Embryonic facial prominence (tissue), 1 donor: ENCODE measurements around the gene SALL4.
"Not testable (repeated sequence)": the region's sequence is repeated elsewhere in the genome, so short reads cannot be mapped to it uniquely, and the experiment has no call there.

Experiments used
- DNase-seq: peaks from one replicate; pipeline ENCODE4 v3.0.0-alpha.2; 2016; ENCODE audit errors: extremely low spot score

The SALL4 gene

DNA sequence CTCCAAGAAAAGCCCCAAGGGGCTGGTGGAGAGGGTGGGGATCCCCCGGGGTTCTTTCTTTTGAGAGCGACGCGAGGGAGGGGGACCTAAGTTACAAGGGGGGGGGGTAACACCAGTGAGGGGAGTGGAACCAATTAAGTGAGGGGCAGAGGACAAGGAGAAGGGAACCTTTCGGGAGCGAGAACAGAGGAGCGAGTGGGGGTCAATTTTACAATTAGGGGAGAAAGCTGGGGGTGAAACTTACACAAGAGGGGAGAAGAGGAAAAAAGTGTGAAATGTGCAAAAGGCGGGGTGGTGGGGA is 548 bp downstream of the SALL4 start:
- DNase-seq: no peak

DNA sequence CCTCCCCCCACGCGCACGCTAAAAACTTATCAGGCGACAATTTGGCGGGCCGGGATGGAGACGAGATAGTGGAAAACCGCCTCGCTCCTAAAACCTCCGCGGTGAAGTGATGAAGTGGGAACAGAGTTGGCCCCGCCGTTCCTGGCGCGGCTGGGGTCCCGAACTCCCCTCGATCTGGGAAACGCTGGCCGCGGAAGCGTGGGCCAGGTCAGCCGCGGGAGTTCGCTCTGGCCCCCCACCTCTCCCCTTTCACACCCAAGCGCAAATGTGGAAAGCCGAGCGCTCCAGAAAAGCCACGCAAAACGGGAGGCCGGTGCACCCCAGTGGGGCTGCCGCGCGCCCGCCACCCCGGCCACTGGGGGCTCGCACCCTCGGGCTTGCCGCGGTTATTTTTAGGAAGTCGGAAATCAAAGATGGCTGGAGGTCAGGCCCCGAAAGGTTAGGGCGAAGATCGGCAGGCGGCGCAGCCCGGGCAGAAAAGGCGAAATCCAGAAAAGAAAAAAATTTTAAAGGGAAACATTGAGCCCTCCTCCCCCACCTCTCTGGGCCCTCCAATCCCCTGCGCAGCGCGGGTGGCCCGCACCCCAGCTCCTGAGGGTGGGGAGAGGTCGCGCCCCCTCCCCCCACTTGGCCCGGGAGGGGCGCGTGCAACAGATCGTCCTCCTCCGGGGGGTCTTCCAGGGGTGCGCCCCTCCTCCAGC is 1.0 kb downstream of the SALL4 start:
- no peak for DNase-seq

DNA sequence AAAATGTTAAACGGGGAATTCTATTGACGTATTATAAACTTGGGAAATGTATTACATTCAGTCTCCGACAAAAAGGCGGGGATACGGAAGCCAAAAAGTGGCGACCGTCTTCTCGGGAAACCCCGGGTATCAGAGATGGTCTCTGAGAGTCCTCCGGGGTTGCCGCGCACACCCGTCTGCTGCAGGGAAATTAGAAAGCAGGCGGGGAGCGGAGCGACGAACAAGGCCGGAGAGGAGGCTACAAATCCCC is 1.5 kb downstream of the SALL4 start:
- no peak for DNase-seq

DNA sequence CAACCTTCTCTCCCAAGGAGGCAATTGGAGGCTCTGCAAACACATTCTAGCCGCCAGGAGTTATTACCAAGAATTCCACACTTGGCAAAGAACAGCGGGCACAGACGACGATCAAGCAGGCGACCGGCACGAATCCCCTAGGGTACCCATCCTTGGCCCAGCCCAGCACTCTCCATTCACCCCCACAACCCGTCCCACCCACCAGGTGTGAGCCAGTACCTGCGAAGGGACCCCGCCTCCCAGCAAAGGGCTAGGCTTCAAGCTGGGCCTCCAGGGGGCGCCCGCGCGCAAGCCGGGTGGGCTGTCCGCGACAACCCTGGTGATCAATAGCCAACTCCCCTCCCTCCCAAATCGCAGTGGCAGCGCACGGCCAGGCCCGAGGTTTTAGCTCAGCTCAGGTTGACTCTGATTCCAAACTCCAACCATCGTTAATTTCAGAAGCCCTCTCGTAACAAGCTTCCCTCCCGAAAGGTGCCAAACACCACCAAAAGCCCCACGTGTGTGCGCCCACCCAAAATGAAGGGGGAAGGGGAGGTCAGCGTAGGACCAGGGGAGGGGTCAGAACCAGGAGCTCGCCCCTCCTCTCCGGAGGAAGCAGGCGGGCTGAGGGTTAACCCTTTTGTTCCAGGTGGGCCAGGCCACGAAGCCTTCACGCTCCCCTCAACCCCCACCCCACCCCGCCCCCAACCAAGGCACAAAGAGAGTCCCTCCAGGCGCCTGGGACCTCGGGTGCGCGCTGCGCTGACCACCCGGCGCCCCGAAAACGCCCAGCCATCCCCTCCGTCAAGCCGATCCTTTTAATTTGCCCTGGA is 2.1 kb downstream of the SALL4 start:
- DNase-seq: no peak

DNA sequence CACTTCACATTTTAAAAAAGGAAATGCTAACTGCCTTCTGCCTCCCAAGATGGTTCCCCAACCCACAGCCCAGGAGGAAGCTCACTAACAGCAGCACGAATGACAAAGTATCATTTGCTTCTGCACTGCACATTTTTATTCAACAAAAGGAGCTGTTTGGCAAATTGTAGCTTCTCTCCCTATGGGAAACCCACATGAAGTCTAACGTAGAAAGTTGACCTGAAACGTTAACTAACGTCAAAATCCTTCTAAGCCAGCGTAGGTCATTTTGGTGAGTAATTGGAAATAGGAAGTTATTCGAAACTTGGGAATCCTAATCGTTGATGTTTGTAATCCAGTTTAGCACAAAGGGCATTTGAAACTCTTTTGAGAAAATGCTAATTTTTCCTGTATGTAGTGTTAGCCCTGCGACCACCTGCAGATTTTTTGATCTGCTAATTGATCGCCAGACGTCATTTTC is 2.9 kb downstream of the SALL4 start:
- no peak for DNase-seq

DNA sequence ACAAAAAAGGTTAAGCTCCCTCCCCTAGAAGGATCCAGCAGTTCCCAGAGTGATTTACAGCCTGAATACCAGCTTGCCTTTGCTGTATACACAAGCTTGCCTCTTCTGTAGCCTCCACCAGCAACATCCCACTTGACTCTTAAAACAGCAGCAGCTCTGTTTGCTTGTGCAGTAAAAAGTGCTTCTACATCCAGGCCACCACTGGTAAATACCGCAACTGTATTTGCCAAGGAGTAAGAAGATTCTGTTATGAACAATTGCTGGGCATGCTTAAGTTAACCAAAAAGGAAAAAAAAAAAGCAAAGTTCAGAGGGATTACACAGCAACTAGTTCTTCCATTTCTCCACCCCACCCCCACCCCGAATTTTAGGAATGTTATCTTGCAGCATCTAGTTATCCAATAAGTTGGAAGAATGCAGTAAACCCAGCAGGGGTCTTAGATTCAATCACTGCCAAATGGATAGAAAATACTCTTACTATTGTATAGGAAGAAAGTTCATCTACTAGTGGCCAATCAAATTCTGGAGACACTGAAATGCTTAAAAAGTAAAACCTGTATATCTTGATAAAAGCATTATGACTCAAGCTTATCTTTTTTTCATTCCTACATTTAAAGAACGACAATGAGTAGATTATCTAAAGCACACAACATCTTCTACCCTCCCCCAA is 4.8 kb downstream of the SALL4 start:
- no peak for DNase-seq

- DNase-seq: no peak
These were observed 6.0 kb downstream of the SALL4 start for GRCh38 chr20:51796340-51796739.

DNA sequence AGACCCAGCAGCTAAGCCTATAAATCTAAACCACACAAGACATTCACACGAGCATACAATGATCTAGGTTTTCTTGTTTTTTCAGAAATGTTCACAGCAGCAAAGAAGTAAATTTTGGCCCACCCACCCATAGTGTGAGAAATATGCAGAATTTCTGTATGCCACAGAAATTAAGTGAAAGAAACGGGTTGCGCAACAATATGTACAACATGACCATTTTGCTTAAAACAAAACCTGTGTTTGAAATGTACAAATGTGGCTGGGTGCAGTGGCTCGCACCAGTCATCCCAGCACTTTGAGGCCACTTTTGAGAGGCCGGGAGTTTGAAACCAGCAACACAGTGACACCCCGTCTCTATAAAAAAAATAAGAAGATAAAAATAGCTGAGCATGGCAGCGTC is 9.4 kb downstream of the SALL4 start:
- DNase-seq: no peak

GRCh38 chr20:51791626-51792025 is 10.7 kb downstream of the SALL4 start:
- no peak for DNase-seq

DNA sequence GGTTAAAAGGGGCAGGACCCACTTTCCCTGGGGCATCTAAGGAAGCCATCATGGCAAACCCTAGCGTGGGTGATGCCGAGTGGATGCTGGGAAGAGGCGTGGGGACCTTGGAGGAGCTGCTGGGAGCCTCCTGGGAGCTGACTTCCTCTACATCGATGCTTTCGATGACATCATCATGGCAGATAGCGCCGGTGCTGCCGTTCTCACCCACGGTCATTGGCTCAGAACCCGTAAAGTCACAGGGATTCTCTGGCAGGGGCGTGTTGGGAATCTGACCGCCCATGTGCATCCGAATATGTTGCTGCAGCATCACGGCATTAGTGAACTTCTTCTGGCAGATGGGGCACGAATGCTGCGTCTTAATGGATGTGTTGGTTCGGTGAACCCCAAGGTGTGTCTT is 12.1 kb downstream of the SALL4 start:
- no peak for DNase-seq

DNA sequence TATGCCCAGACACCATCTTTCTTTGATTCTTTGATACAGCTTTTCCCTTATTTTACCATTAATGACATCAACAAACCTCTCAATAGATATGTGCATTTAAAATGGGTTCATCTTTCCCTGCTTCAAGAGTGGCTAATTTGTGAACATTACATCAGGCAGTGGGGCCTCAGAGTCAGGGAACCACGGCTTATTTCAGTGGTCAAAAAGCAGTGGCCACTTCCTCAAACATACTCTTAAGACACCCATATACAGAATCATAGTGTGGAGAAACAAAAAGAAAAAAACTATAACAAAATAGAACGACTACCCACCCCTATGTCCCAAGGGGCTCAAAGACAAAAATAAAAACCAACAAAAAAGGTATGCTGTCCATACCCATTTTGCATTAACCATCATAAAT is 12.9 kb downstream of the SALL4 start:
- no peak for DNase-seq

GRCh38 chr20:51788822-51789221 is 13.5 kb downstream of the SALL4 start:
- DNase-seq: no peak

DNA sequence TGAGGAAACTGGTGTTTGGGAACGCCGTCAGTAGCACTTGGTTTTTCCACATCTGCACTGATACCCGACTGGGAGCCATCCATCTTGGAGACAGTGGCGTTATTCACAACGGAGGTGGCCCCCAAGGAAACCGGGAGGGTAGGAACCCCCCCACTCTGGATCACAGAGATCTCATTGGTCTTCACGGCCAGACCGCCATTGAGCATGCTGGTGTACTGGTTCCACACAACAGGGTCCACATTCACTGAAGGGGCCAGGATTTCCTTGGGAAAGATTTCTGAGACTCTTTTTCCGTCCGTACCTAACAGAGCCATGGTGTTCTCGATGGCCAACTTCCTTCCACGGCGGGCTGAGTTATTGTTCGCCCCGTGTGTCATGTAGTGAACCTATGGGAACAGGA is 18.0 kb downstream of the SALL4 start:
- DNase-seq: no peak

DNA sequence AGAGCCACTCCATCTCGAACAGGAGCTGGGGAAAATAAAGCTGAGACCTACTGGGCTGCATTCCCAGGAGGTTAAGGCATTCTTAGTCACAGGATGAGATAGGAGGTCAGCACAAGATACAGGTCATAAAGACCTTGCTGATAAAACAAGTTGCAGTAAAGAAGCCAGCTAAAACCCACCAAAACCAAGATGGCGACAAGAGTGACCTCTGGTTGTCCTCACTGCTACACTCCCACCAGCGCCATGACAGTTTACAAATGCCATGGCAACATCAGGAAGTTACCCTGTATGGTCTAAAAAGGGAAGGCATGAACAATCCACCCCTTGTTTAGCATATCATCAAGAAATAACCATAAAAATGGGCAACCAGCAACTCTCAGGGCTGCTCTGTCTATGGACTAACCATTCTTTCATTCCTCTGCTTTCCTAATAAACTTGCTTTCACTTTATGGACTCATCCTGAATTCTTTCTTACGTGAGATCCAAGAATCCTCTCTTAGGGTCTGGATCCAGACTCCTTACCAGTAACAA is 24.0 kb downstream of the SALL4 start:
- DNase-seq: not testable (repeated sequence)

- no peak for DNase-seq
These were observed 27.1 kb downstream of the SALL4 start for GRCh38 chr20:51775241-51775640.

GRCh38 chr20:51772236-51772635 is 30.1 kb downstream of the SALL4 start:
- DNase-seq: no peak

- no peak for DNase-seq
These were observed 32.2 kb downstream of the SALL4 start for GRCh38 chr20:51769976-51770615.

GRCh38 chr20:51768759-51769517 is 33.4 kb downstream of the SALL4 start:
- no peak for DNase-seq

DNA sequence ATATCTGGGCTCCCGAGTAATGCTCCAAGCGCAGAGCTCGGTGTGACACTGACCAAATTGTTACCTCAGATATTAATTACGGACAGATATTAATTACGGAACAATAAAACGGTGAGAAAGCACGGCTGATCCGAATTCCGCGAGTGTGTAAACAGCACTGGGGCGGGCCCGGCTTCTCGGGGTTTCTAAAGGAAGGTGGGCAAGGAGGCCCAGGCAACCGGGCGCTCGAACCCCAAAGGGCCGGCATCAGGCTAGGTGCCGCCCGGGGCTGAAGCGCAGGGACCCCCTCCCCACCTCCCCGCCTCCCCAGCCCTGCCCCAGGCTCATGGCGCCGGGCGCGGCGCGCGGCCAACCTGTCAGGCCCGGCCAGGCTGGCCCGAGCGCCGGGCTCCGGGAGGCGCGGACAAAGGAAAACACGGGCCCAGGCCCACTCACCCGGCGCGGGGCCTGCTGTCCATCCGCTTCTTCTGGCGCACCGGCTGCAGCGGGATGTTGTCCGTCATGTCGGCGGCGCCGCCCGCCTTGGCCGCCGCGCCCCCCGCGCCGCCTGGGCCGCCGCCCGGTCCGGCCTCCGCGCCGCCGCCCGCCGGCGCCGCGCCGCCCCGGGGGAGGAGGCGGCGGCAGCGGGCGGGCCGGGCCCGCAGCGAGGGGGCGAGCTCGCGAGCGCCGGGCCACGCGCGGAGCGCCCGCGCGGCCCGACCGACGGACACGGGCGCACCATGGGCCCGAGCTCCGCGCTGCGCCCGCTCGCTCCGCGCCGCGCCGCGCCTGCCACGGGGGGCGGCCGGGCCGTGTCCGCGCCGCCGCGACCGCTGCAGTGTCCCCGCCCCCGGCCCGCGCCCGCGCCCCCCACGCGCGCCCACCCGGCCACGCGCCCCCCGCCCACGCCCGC is 34.2 kb downstream of the SALL4 start, which contains the start of gene ATP9A:
TSS of gene ATP9A (minus strand) at position 524 of the 892 bp plus-strand sequence. CDS start at position 503, 21 bp downstream.
- DNase-seq: no peak
